Transverse colon (tissue), 4 donors: ENCODE data around the gene SLC25A1. TPM values are rescaled to one million over a fixed set of nuclear protein-coding genes. Genes with fewer than 3 reads are reported as not detected.
"Not testable (repeated sequence)": the region's sequence is repeated elsewhere in the genome, so short reads cannot be mapped to it uniquely, and the experiment has no call there.

Source experiments
- DNase-seq: peaks from one replicate; pipeline ENCODE4 v3.0.0-alpha.2; 2019
- H3K27ac ChIP-seq, 4 donors: fragments of 200-600 bp; sonication (generic); 2 replicates each; pipeline ENCODE4 v1.5.1; 2016 to 2018; ENCODE audit warnings: inconsistent platforms in 4 of 4
- H3K27me3 ChIP-seq: fragments of 200-600 bp; sonication (generic); 2 replicates; pipeline ENCODE4 v1.5.1; 2017; ENCODE audit warnings: inconsistent platforms
- H3K36me3 ChIP-seq, 4 donors: fragments of 200-600 bp; sonication (generic); 2 replicates each; pipeline ENCODE4 v1.5.1; 2017 to 2019; ENCODE audit warnings: inconsistent platforms in 4 of 4
- H3K4me1 ChIP-seq, 4 donors: fragments of 200-600 bp; sonication (generic); 2 replicates each; pipeline ENCODE4 v1.5.1; 2017 to 2020; ENCODE audit warnings: inconsistent platforms in 4 of 4
- H3K4me3 ChIP-seq, 4 donors: fragments of 200-600 bp; sonication (generic); 1 replicate in 1 of 4; 2 replicates in 3 of 4; pipeline versions ENCODE4 v1.5.1 to v1.6.1; 2017 to 2019; ENCODE audit warnings: inconsistent platforms in 4 of 4
- H3K9me3 ChIP-seq, 2 donors: fragments of 200-600 bp; sonication (generic); 2 replicates each; pipeline ENCODE4 v1.5.1; 2017 to 2019; ENCODE audit warnings: inconsistent platforms in 2 of 2
- CTCF ChIP-seq, 5 experiments: fragments of 200-600 bp in 3 of 5; fragments of 450-650 bp in 2 of 5; sonication (generic) in 3 of 5; IDR thresholded peaks; 1 replicate in 2 of 5; 2 replicates in 3 of 5; pipeline ENCODE4 v1.5.1; 2016 to 2017; ENCODE audit warnings: antibody characterized with exemption in 5 of 5, inconsistent platforms in 3 of 5, mild to moderate bottlenecking in 2 of 5, moderate library complexity in 1 of 5
- EP300 ChIP-seq: sonication (generic); formaldehyde crosslinking; IDR thresholded peaks from one replicate; pipeline ENCODE4 v1.6.1; 2017; ENCODE audit warnings: antibody characterized with exemption, low read depth
- POLR2A ChIP-seq: fragments of 450-650 bp; IDR thresholded peaks from one replicate; pipeline ENCODE4 v1.6.1; 2016; ENCODE audit warnings: antibody characterized with exemption, mild to moderate bottlenecking, moderate library complexity
- POLR2AphosphoS5 ChIP-seq, 3 donors: sonication (generic); formaldehyde crosslinking; IDR thresholded peaks; one replicate each; pipeline ENCODE4 v1.6.1; 2016; ENCODE audit warnings: antibody characterized with exemption in 3 of 3
- WGBS, 2 donors: methylation state at CpG; one replicate each; pipeline ENCODE4 v1.1.5; 2018; ENCODE audit warnings: low coverage in 1 of 2; 5-methylcytosine and 5-hydroxymethylcytosine counted together
- in situ Hi-C, 4 donors: fragments of 200-750 bp; cut with MboI; loops; one replicate each; pipeline versions ENCODE4 v1.15.0 to v1.15.1; 2017; ENCODE audit warnings: low sequenced_read_pairs in 3 of 4, low pct_ligation_motif_present in 1 of 4, low pct_unique_long_range_greater_than_20kb in 1 of 4
- intact Hi-C: fragments of 100-400 bp; cut with DNase I; formaldehyde crosslinking; loops from one replicate; pipeline ENCODE4 v1.15.1; 2023; ENCODE audit warnings: low total_unique reads
- total RNA-seq, 4 donors: library from RNA; depleted of rRNA; stranded (reverse); fragments of >200 nt; gene quantifications; one replicate each; pipeline ENCODE4 v1.1.0, GENCODE V29; 2016

SLC25A1 gene
- total RNA-seq, 4 donors from 2014 or later, result 80.2 to 146 (median 132) TPM

GRCh38 chr22:19167106-19167869 is 11.2 kb downstream of the SLC25A1 start:
- Histone ChIP-seq H3K4me1 (peaks cover 8 to 20% (median 18%) of the 10 kb centered on the region in 4 donors), H3K4me3 (no peak overlapping the region), H3K9me3 (no peaks in the 10 kb centered on the region), H3K36me3 (no peaks in the 10 kb centered on the region), H3K27ac (no peak overlapping the region), H3K27me3 (peaks cover 72% of the 10 kb centered on the region)
- 60 to 77% methylated on average over 1 to 13 of the region's 13 CpGs for WGBS, 2 donors
- intact Hi-C loops (no loop called here), in situ Hi-C loops (no loop called here)
- TF ChIP-seq CTCF (IDR thresholded peaks at IDR 0.05), result no peak
- no peak for TF ChIP-seq EP300
- no peak for TF ChIP-seq POLR2A
- no peak for TF ChIP-seq POLR2AphosphoS5 (IDR thresholded peaks at IDR 0.05)
- no peak for DNase-seq

- intact Hi-C loops, result no loop called here
- no peak for TF ChIP-seq EP300
- no peak for TF ChIP-seq POLR2AphosphoS5 (IDR thresholded peaks at IDR 0.05)
- no peak for TF ChIP-seq POLR2A
- TF ChIP-seq CTCF (IDR thresholded peaks at IDR 0.05), result no peak
- no peak overlapping the region for H3K27ac ChIP-seq
- in situ Hi-C loops, result no loop called here
- DNase-seq, result no peak
- peaks cover 6 to 17% (median 14%) of the 10 kb centered on the region in 4 donors for H3K4me1 ChIP-seq
- no peaks in the 10 kb centered on the region for H3K36me3 ChIP-seq
- no peaks in the 10 kb centered on the region for H3K9me3 ChIP-seq
- 79% methylated on average over 8 of the region's 8 CpGs; no CpG with 5 or more reads in 1 of the 2 donors for WGBS, 2 donors
- peaks cover 72% of the 10 kb centered on the region for H3K27me3 ChIP-seq
- H3K4me3 ChIP-seq, result no peak overlapping the region
Measured at GRCh38 chr22:19166421-19166820, 12.1 kb downstream of the SLC25A1 start.

- Histone ChIP-seq H3K27me3 (peaks cover 61% of the 10 kb centered on the region), H3K4me1 (peaks cover 3 to 5% (median 3%) of the 10 kb centered on the region in 4 donors), H3K4me3 (no peak overlapping the region), H3K9me3 (no peaks in the 10 kb centered on the region), H3K36me3 (no peaks in the 10 kb centered on the region), H3K27ac (no peak overlapping the region)
- WGBS, 2 donors, result 92% methylated on average over 6 of the region's 6 CpGs
- intact Hi-C loops (no loop called here), in situ Hi-C loops (no loop called here)
- TF ChIP-seq POLR2A (no peak), CTCF (IDR thresholded peaks at IDR 0.05) (no peak), EP300 (no peak), POLR2AphosphoS5 (IDR thresholded peaks at IDR 0.05) (no peak)
- no peak for DNase-seq
Measured at GRCh38 chr22:19164425-19164824, 14.1 kb downstream of the SLC25A1 start.

GRCh38 chr22:19158649-19159048 is 19.9 kb downstream of the SLC25A1 start:
- H3K27ac ChIP-seq, in situ Hi-C loops, H3K4me3 ChIP-seq, H3K4me1 ChIP-seq, H3K36me3 ChIP-seq, intact Hi-C loops, DNase-seq, H3K9me3 ChIP-seq: not testable (repeated sequence)
- H3K27me3 ChIP-seq, result peaks cover 27% of the 10 kb centered on the region
- WGBS, 2 donors, result 80 to 85% methylated on average over 6 to 11 of the region's 11 CpGs

GRCh38 chr22:19156109-19156508 is 22.4 kb downstream of the SLC25A1 start:
- H3K27ac ChIP-seq, intact Hi-C loops, H3K9me3 ChIP-seq, DNase-seq, H3K4me3 ChIP-seq, H3K4me1 ChIP-seq, in situ Hi-C loops, H3K36me3 ChIP-seq: not testable (repeated sequence)
- H3K27me3 ChIP-seq, result peaks cover 48% of the 10 kb centered on the region
- 65% methylated on average over 9 of the region's 9 CpGs; no CpG with 5 or more reads in 1 of the 2 donors for WGBS, 2 donors
